Spleen (tissue), 7 donors: ENCODE measurements around the gene PTPN13.

Source experiments
- POLR2A ChIP-seq, 3 donors: fragments of 450-650 bp; IDR thresholded peaks; one replicate each; pipeline ENCODE4 v1.5.1; 2017; ENCODE audit warnings: antibody characterized with exemption in 3 of 3, mild to moderate bottlenecking in 1 of 3
- TF ChIP-seq, protein P1 (sequence below), 11 experiments: fragments of 200-600 bp in 7 of 11; fragments of 450-650 bp in 4 of 11; sonication (generic) in 4 of 11; IDR thresholded peaks in 8 of 11; conservative IDR thresholded peaks in 3 of 11; 1 replicate in 7 of 11; 2 replicates in 4 of 11; pipeline versions ENCODE4 v1.4.0 to v1.8.0; 2016 to 2021; ENCODE audit warnings: antibody characterized with exemption in 11 of 11, inconsistent platforms in 4 of 11, mild to moderate bottlenecking in 1 of 11
- donor health status: DM: no; HTN: no; CAD: no; lungs with moderate emphysema.
- donor health status: DM: no; HTN: no; CAD: no.
- donor health status: DM: no; HTN: no; CAD: no.

DNA sequence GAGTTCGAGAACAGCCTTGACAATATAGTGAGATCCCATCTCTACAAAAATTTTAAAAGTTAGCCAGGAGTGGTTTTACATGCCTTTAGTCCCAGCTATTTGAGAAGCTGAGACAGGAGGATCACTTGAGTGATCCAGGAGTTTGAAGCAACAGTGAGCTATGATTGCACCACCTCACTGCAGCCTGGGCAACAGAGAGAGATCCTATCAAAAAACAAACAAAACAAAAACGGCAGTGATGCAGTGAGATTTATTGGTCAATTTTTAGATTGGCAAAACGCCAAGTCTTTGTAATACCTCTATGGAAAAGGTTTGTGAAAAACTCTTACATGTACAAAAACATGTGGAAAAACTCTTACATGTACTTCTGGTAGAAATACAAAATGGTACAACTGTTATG is 91.3 kb downstream of the PTPN13 start:
- TF ChIP-seq, protein P1, sequence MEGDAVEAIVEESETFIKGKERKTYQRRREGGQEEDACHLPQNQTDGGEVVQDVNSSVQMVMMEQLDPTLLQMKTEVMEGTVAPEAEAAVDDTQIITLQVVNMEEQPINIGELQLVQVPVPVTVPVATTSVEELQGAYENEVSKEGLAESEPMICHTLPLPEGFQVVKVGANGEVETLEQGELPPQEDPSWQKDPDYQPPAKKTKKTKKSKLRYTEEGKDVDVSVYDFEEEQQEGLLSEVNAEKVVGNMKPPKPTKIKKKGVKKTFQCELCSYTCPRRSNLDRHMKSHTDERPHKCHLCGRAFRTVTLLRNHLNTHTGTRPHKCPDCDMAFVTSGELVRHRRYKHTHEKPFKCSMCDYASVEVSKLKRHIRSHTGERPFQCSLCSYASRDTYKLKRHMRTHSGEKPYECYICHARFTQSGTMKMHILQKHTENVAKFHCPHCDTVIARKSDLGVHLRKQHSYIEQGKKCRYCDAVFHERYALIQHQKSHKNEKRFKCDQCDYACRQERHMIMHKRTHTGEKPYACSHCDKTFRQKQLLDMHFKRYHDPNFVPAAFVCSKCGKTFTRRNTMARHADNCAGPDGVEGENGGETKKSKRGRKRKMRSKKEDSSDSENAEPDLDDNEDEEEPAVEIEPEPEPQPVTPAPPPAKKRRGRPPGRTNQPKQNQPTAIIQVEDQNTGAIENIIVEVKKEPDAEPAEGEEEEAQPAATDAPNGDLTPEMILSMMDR (IDR thresholded peaks at IDR 0.05 in 8 of 11, conservative IDR thresholded peaks at IDR 0.05 in 3 of 11): no peak
- no peak for TF ChIP-seq POLR2A (IDR thresholded peaks at IDR 0.05)
